ENCODE results near the gene FSTL5.

- no peak for TF ChIP-seq CTCF (conservative IDR thresholded peaks at IDR 0.05 in 1 of 2, IDR thresholded peaks at IDR 0.05 in 1 of 2; ENCODE audit: extremely low read depth in 1 of 2, insufficient read depth in 1 of 2, low read depth in 1 of 2, low read length in 2 of 2)
- TF ChIP-seq EZH2 (IDR thresholded peaks at IDR 0.05; ENCODE audit: borderline replicate concordance, low read length) = no peak
Measured at GRCh38 chr4:161907590-161907955, 256.2 kb downstream of the FSTL5 start.

All from mammary epithelial cell (primary cell).